GM19438 (cell line): ENCODE data around the gene GPATCH8.
"Not testable (repeated sequence)": the region's sequence is repeated elsewhere in the genome, so short reads cannot be mapped to it uniquely, and the experiment has no call there.

Source experiments
- ATAC-seq: cut with Tn5 transposase; IDR thresholded peaks from one replicate; pipeline ENCODE4 v1.9.1; 2021; ENCODE audit warnings: low read depth; ENCODE audit not compliant: unreplicated experiment

The GPATCH8 gene

GRCh38 chr17:44503147-44504029, at the start of gene GPATCH8:
Gene GPATCH8, minus strand, starts transcription at chr17:44503406. Its CDS starts 36 bp downstream, at chr17:44503370.
- peak; percentile 85 for ATAC-seq

DNA sequence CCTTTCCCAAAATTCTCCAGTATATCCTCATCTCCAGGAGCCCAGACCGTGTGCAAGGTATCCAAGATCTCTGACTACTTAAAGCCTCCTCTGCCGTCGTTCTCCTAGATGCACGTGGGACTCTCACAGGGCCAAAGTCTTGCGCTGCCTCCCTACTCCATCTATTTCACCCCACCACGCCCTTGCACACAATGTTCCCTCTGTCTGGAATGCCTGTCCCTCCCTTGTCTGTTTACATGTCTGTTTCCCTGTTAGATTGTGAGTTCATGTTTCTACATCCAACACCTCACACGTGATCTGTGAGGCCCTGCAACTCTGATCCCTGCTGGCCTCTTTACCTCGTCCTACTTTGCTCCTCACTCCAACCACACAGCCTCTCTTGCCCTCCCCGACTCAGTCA, 49.2 kb upstream of the GPATCH8 start:
- ATAC-seq = no peak

DNA sequence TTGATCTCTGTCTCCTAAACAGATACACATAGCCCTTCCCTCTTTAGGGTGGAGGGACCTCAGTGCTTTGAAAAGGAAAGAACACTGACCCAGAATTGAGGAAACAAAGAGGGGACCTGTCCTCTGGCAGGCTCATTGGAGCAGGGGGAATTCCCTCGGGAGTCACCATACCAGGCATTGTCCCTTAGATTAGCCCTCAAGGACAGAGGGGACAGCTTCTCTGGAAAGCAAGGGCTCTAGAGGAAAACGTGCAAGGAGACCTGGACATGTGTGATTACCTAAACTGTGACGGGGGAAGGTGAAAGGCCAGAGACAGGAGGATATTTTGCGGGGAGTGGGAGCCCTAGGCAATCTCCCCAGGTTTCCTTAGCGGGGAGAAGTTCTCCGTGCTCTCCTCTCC, 46.5 kb upstream of the GPATCH8 start:
- ATAC-seq = no peak

GRCh38 chr17:44548376-44549230, 45.4 kb upstream of the GPATCH8 start:
- no peak for ATAC-seq

- no peak for ATAC-seq
Observed at GRCh38 chr17:44547625-44548267, 44.5 kb upstream of the GPATCH8 start.

DNA sequence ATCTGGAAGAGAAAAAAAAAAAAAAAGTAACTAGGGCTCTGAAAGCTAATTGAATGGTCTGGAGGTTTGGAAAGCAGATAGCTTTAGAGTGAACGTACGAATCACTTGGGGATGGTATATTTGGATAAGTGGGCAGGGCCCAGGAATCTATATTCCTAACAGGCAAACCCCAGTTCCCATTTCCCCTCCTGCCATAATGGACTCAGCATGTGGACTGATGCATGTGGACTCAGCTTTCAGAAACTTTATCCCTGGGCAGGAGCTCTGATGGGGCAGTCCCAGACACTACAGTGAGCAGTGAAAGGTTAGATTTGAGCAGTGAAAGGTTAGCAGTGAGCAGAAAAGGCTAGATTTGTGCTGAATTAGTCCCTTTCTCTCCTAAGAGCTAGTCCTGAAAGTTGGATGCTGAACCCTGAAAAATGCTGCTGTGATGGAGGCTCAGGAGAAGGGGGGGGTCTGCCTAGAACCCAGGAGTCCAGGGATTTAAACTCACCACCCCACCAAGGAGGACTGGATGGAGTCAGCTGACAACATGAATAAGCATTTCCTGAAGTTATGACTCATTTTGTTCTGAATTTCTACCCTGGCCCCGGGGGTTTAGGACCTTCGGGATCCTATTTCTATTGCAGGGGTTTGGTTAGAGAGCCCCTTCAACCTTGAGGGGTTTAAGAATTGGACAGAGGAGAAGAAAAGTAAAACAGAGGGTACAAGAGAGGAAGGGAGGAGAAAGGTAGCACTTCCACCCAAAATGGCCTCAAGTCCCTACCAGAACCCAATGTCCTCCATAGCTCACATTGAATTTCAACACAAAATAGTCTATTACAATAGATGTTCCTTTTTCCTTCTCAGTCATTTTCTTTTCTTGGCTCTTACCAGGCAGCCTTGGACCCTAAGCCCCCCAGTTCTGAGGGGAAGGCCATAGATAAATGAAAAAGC, 43.7 kb upstream of the GPATCH8 start:
- ATAC-seq = no peak

- ATAC-seq = no peak
Observed at GRCh38 chr17:44543905-44544523, 40.8 kb upstream of the GPATCH8 start.

GRCh38 chr17:44543213-44543904, 40.2 kb upstream of the GPATCH8 start:
- ATAC-seq = no peak

DNA sequence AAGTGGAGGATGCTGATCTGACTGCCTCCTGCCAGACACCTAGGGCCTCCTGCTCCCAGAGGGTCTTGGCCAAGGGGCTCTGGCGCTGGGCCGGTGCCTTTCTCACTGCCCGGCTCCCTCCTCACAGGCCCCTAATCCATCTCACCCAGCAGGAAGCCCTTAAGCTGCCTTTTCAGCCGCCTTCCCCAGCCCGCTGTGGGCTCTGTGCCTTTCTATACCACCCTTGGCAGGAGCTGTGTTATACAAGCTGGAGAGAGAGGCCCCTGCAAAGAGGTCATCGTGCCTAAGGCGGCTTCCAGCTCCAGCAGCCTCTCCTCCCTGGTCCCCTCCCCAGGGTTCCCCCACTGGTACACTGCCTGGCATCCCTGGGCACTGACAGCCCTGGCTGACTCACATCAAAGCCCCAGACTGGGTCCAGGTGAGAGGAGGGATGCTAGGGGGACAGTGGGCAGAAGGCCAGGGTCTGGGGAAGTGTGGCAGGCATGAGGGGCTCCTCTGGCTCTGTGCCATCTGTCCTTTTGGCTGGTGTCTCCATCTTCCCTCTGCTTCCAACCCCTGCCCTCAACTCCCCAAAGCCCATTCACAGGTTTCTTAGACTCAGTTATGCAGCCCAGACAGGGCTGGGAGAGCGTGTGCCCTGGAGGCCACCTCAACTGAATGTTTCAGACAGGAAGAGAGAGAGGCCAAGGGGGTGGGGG, 38.8 kb upstream of the GPATCH8 start:
- no peak for ATAC-seq

GRCh38 chr17:44540246-44541084, 37.3 kb upstream of the GPATCH8 start:
- ATAC-seq = no peak

DNA sequence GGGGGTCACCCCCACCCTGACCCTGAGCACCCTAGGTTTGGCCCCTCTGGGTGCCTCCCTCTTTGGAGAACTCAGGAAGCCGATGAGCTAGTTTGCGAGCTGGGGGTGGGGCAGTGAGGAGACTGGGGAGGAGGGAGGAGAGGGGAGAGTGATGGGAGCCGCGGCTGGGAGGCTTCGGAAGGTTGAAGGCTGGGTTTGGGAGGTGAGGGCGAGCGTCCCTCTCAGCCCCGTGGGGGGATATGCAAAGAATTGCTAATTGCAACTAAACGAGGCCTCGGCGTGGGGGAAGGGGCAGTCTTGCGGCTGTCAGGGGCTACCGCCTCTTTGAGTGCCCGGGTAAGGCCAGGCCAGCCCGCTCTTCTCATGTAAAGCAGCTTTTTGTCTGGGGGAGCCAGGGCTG, 36.5 kb upstream of the GPATCH8 start:
- no peak for ATAC-seq

- not testable (repeated sequence) for ATAC-seq
Observed at GRCh38 chr17:44537922-44538321, 34.7 kb upstream of the GPATCH8 start.

GRCh38 chr17:44536090-44536953, 33.1 kb upstream of the GPATCH8 start:
- no peak for ATAC-seq

DNA sequence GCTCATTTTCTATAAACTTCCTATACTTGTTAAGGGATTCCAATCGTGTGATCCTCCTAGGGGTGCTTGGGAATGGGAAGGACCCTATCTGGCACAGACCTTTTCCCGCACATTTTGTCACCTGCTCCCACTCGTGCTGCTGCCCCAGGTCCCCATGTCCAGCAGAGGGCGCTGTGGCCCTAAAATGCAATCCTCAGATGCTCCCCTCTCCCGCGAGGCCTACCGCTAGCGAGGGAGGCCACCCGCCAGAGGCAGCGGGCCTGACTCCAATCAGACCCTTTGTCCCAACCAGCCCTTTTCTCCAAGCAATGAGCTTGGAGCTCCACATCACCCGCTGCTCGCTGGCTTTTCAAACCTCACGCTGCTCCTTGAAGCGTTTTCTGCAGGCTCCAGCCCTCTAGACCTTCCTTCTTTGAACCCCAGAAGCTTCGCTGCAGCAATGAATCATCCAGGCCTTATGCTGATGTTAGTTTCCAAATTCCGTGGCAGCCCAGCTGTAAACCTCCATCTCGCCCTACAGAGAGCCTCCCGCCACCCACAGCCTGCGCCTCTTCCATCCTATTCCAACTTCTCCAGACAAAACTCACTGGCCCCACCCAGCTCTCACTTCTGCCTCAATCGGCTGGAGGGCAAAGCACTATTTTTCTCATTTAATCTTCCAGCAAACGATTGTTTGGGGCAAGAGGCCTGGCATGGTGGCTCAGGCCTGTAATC, 30.5 kb upstream of the GPATCH8 start:
- peak; percentile 75 for ATAC-seq

- ATAC-seq = no peak
Observed at GRCh38 chr17:44530896-44531418, 27.8 kb upstream of the GPATCH8 start.

DNA sequence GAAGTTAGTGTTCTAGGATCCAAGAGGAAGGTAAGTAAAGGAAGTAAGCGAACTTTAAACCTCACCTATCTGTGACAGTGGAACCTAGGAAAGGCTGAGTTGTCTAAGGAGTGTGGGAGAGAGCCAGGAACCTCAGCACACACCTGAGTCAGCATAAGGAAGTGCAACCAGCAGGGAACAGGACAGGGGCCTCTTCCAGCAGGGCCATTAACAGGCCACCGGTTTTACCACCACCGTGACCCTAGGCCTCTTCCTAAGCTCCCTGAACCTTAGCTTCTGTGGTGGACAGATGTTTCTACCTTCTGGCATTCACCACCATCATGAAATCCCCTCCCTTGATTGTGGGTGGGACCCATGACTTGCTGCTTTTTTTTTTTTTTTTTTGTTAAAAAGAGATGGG, 26.7 kb upstream of the GPATCH8 start:
- no peak for ATAC-seq
